ENCODE measurements around the gene ZCWPW2.

- TF ChIP-seq CTCF (IDR thresholded peaks at IDR 0.05; ENCODE audit: low read depth, low read length, missing input control) (no peak), RAD21 (IDR thresholded peaks at IDR 0.05) (no peak)
Measured at GRCh38 chr3:28574036-28574435, 225.5 kb downstream of the ZCWPW2 start.
